Mesangial cell (primary cell): ENCODE data around the gene ERRFI1. TPM values are rescaled to one million over a fixed set of nuclear protein-coding genes. Genes with fewer than 3 reads are reported as not detected.

ENCODE experiments used
- total RNA-seq: library from RNA; depleted of rRNA; stranded (reverse); fragments of >200 nt; gene quantifications from 2 replicates; pipeline ENCODE4 v1.2.3, GENCODE V29; 2015

Gene ERRFI1, protein sequence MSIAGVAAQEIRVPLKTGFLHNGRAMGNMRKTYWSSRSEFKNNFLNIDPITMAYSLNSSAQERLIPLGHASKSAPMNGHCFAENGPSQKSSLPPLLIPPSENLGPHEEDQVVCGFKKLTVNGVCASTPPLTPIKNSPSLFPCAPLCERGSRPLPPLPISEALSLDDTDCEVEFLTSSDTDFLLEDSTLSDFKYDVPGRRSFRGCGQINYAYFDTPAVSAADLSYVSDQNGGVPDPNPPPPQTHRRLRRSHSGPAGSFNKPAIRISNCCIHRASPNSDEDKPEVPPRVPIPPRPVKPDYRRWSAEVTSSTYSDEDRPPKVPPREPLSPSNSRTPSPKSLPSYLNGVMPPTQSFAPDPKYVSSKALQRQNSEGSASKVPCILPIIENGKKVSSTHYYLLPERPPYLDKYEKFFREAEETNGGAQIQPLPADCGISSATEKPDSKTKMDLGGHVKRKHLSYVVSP
- 114 and 126 TPM in 2 replicates for total RNA-seq

GRCh38 chr1:8026153-8026975 is at the start of gene ERRFI1:
TSS of gene ERRFI1 (minus strand) at chr1:8026309. CDS start at chr1:8015619, 10,690 bp downstream.

Other genes starting within 250 kb of the ERRFI1 start
- gene PER3, start 242.0 kb downstream of the ERRFI1 start, total RNA-seq: 1.3 and 3.8 TPM in 2 replicates
- gene UTS2, start 173.2 kb downstream of the ERRFI1 start, total RNA-seq: not detected in 2 replicates
- gene TNFRSF9, start 85.5 kb downstream of the ERRFI1 start, total RNA-seq: 0.51 and 1.5 TPM in 2 replicates
- 109 and 152 TPM in 2 replicates for gene PARK7, start 64.6 kb downstream of the ERRFI1 start, total RNA-seq